Endothelial cell of umbilical vein (primary cell): ENCODE data around the gene NEAT1.

Source experiments
- EZH2 ChIP-seq: IDR thresholded peaks from 2 replicates; pipeline ENCODE4 v1.6.1; 2012; ENCODE audit warnings: borderline replicate concordance, low read depth, mild to moderate bottlenecking, moderate library complexity, low read length, inconsistent platforms; ENCODE audit not compliant: severe bottlenecking
- JUN ChIP-seq: IDR thresholded peaks from 2 replicates; pipeline ENCODE4 v1.6.1; 2011; ENCODE audit warnings: borderline replicate concordance, low read depth; ENCODE audit not compliant: insufficient read length, insufficient read depth
- MYC ChIP-seq: IDR thresholded peaks from one replicate; pipeline ENCODE4 v1.6.1; 2011; ENCODE audit warnings: mild to moderate bottlenecking, low read depth, low read length
- POLR2A ChIP-seq: IDR thresholded peaks from 2 replicates; pipeline ENCODE4 v1.6.1; 2012; ENCODE audit warnings: low read depth, mild to moderate bottlenecking, control low read depth, low read length
- POLR2AphosphoS5 ChIP-seq: IDR thresholded peaks from 2 replicates; pipeline ENCODE4 v1.6.1; 2012; ENCODE audit warnings: low read depth, mild to moderate bottlenecking, control low read depth, low read length, moderate library complexity; ENCODE audit not compliant: insufficient read depth
- TF ChIP-seq, protein P1 (sequence below), 2 donors: IDR thresholded peaks; 1 replicate in 1 of 2; 2 replicates in 1 of 2; pipeline ENCODE4 v1.5.1; 2011; ENCODE audit warnings: low read length in 2 of 2, mild to moderate bottlenecking in 2 of 2, moderate library complexity in 2 of 2, control low read depth in 1 of 2, inconsistent platforms in 1 of 2, low read depth in 1 of 2; ENCODE audit not compliant: insufficient read depth in 1 of 2; ENCODE audit errors: extremely low read depth in 1 of 2

DNA sequence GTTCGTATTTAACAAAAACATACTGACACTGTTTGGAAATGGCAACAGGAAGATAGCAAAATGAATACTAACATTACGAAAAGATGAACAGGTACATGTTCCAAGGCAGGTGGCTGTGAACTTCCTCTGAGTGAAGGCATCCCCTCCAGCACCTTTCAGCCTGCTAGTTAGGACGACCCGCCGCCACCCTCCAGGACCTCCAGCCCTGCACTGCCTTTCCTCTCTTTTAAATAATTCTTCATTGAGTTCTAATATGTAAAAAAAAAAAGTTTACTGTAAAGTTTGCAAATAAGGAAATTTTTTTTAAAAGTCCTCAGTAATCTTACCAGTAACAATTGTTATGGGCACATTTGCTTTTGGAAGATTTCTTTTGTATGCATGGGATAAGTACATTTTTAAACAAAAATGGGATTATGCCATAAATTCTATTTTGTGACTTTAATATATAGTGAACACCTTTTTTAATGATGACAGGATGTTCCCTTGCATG lies 6.0 kb downstream of the NEAT1 start:
- TF ChIP-seq JUN (no peak), POLR2AphosphoS5 (peak; percentile 37), MYC (no peak), EZH2 (no peak), POLR2A (no peak)
- TF ChIP-seq, protein P1, sequence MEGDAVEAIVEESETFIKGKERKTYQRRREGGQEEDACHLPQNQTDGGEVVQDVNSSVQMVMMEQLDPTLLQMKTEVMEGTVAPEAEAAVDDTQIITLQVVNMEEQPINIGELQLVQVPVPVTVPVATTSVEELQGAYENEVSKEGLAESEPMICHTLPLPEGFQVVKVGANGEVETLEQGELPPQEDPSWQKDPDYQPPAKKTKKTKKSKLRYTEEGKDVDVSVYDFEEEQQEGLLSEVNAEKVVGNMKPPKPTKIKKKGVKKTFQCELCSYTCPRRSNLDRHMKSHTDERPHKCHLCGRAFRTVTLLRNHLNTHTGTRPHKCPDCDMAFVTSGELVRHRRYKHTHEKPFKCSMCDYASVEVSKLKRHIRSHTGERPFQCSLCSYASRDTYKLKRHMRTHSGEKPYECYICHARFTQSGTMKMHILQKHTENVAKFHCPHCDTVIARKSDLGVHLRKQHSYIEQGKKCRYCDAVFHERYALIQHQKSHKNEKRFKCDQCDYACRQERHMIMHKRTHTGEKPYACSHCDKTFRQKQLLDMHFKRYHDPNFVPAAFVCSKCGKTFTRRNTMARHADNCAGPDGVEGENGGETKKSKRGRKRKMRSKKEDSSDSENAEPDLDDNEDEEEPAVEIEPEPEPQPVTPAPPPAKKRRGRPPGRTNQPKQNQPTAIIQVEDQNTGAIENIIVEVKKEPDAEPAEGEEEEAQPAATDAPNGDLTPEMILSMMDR (IDR thresholded peaks at IDR 0.05; ENCODE audit: extremely low read depth in 1 of 2, insufficient read depth in 1 of 2, low read depth in 1 of 2, low read length in 2 of 2) = no peak
